K562 (cell line): ENCODE measurements around the gene KRT6C. TPM values are rescaled to one million over a fixed set of nuclear protein-coding genes. Genes with fewer than 3 reads are reported as not detected.

Source experiments
- ATAC-seq: fragments of 200-7000 bp; cut with Tn5 transposase; 3 replicates; pipeline ENCODE4 v1.9.1; 2020; ENCODE audit warnings: moderate library complexity
- BruUV-seq: library from RNA; stranded (reverse); fragments of 400-500 nt; replicated peaks from 2 replicates; lab custom pipeline; 2021; lab: Mats Ljungman, UMichigan
- CTCF ChIA-PET: fragments of 300-600 bp; formaldehyde crosslinking; extraction: SDS; loops from one replicate; lab custom pipeline; 2021; ENCODE audit warnings: low intra/inter-chr PET ratio; lab: Yijun Ruan, JAX
- POLR2A ChIA-PET: fragments of 300-600, 350-650 bp; sonication (Branson Sonifier 250); formaldehyde crosslinking; extraction: SDS; loops from one replicate; lab custom pipeline; 2021; ENCODE audit warnings: antibody characterized with exemption, inconsistent platforms; lab: Yijun Ruan, JAX
- DNase-seq, 4 experiments: peaks; one replicate each; pipeline versions ENCODE4 v3.0.0 to v3.0.0-alpha.2; 2011 to 2018; ENCODE audit warnings: low spot score in 3 of 4, mixed read lengths in 3 of 4; ENCODE audit errors: extremely low read depth in 1 of 4
- FAIRE-seq: peaks from 2 replicates; lab custom pipeline; 2011; peaks lifted over from hg19 to GRCh38; lab: Jason Lieb, UNC
- H2AFZ ChIP-seq: 2 replicates; pipeline ENCODE4 v1.6.0; 2011; ENCODE audit warnings: low read depth, low read length, control low read depth, inconsistent platforms
- H3K27ac ChIP-seq: fragments of 200-600 bp; 3 replicates; pipeline ENCODE4 v1.8.0; 2011; ENCODE audit warnings: low read depth, mild to moderate bottlenecking, control low read depth, inconsistent platforms, low read length, moderate library complexity, mixed read lengths; ENCODE audit errors: extremely low read depth
- H3K27me3 ChIP-seq, 2 experiments: fragments of 300-600 bp in 1 of 2; 2 replicates in 1 of 2; 3 replicates in 1 of 2; pipeline versions ENCODE4 v1.6.0 to v1.8.0; 2011; ENCODE audit warnings: inconsistent platforms in 2 of 2, low read length in 2 of 2, mild to moderate bottlenecking in 1 of 2, mixed read lengths in 1 of 2, moderate library complexity in 1 of 2; ENCODE audit not compliant: control insufficient read depth in 2 of 2, insufficient read depth in 2 of 2
- H3K36me3 ChIP-seq: fragments of 300-600 bp; 3 replicates; pipeline ENCODE4 v1.8.0; 2011; ENCODE audit warnings: mild to moderate bottlenecking, low read length, inconsistent platforms; ENCODE audit not compliant: control insufficient read depth, insufficient read depth
- H3K4me1 ChIP-seq, 2 experiments: fragments of 200-600 bp in 1 of 2; replicated peaks in 1 of 2; 2 replicates in 1 of 2; 3 replicates in 1 of 2; pipeline versions ENCODE4 v1.5.1 to v1.8.0; 2011; ENCODE audit warnings: inconsistent platforms in 2 of 2, low read length in 2 of 2, mild to moderate bottlenecking in 1 of 2, mixed read lengths in 1 of 2, moderate library complexity in 1 of 2; ENCODE audit not compliant: control insufficient read depth in 2 of 2, insufficient read depth in 2 of 2
- H3K4me2 ChIP-seq: 2 replicates; pipeline ENCODE4 v1.6.1; 2011; ENCODE audit warnings: low read length, control low read depth, inconsistent platforms, mixed read lengths; ENCODE audit not compliant: insufficient read depth
- H3K4me3 ChIP-seq: fragments of 200-600 bp; sonication (generic), shearing (Covaris generic); 2 replicates; pipeline ENCODE4 v1.5.1; 2016; ENCODE audit warnings: control low read depth, inconsistent platforms
- H3K79me2 ChIP-seq: fragments of 200-600 bp; 3 replicates; pipeline ENCODE4 v1.8.0; 2011; ENCODE audit warnings: low read length, inconsistent platforms; ENCODE audit not compliant: control insufficient read depth, insufficient read depth
- H3K9ac ChIP-seq, 2 experiments: 2 replicates each; pipeline versions ENCODE4 v1.6.0 to v1.6.1; 2011; ENCODE audit warnings: low read depth in 2 of 2, low read length in 2 of 2, control low read depth in 1 of 2, inconsistent platforms in 1 of 2, mild to moderate bottlenecking in 1 of 2, mixed read lengths in 1 of 2; ENCODE audit not compliant: insufficient read depth in 1 of 2
- H3K9me1 ChIP-seq: one replicate; pipeline ENCODE4 v1.6.0; 2011; ENCODE audit warnings: inconsistent platforms, mild to moderate bottlenecking, low read length, moderate library complexity; ENCODE audit not compliant: control insufficient read depth, insufficient read depth
- H3K9me3 ChIP-seq: replicated peaks from 2 replicates; pipeline ENCODE4 v1.5.1; 2011; ENCODE audit warnings: low read depth, low read length, inconsistent platforms; ENCODE audit not compliant: control insufficient read depth, insufficient read depth
- H4K20me1 ChIP-seq: replicated peaks from 2 replicates; pipeline ENCODE4 v1.6.1; 2011; ENCODE audit warnings: low read length, inconsistent platforms, mixed read lengths; ENCODE audit not compliant: control insufficient read depth, insufficient read depth
- FOXM1 ChIP-seq, 2 experiments: fragments of 450-650 bp in 1 of 2; sonication (generic) in 1 of 2; formaldehyde crosslinking in 1 of 2; IDR thresholded peaks; 2 replicates each; pipeline versions ENCODE4 v1.6.1 to v1.9.0; 2017 to 2022; ENCODE audit warnings: low read depth in 2 of 2, mild to moderate bottlenecking in 2 of 2, missing genetic modification reagents in 1 of 2, moderate library complexity in 1 of 2
- HNRNPUL1 ChIP-seq: fragments of 200-400 bp; formaldehyde crosslinking; IDR thresholded peaks from 2 replicates; pipeline ENCODE4 v1.6.1; 2017; ENCODE audit warnings: low read length
- MLLT1 ChIP-seq, 2 experiments: fragments of 450-650 bp; IDR thresholded peaks; 2 replicates each; pipeline ENCODE4 v1.6.1; 2016
- ZBTB34 ChIP-seq: fragments of 250-450 bp; sonication (Bioruptor Pico); IDR thresholded peaks from 2 replicates; pipeline ENCODE4 v1.8.0; 2021; ENCODE audit warnings: mild to moderate bottlenecking, moderate library complexity
- ZFP36 ChIP-seq: fragments of 150-350 bp; IDR thresholded peaks from 2 replicates; pipeline ENCODE4 v1.6.1; 2018; ENCODE audit warnings: low read length, low read depth; ENCODE audit not compliant: partially characterized antibody
- ZFPM2 ChIP-seq: fragments of 250-450 bp; sonication (Bioruptor Pico); IDR thresholded peaks from 2 replicates; pipeline ENCODE4 v1.5.1; 2022; ENCODE audit warnings: mild to moderate bottlenecking
- ZHX1 ChIP-seq: fragments of 150-350 bp; conservative IDR thresholded peaks from 2 replicates; pipeline ENCODE4 v1.6.1; 2014; ENCODE audit warnings: low read length
- WGBS: fragments of 100-300 bp; shearing (Covaris generic); methylation state at CpG from one replicate; pipeline ENCODE4 v1.1.6; 2016; ENCODE audit warnings: low coverage, mixed read lengths; ENCODE audit not compliant: insufficient coverage; ENCODE audit errors: missing lambda C conversion rate; 5-methylcytosine and 5-hydroxymethylcytosine counted together
- in situ Hi-C: fragments of 300-500 bp; cut with MboI; formaldehyde crosslinking; loops from 4 replicates; pipeline ENCODE4 v1.15.0; 2018; ENCODE audit warnings: inconsistent platforms, mixed read lengths
- intact Hi-C: fragments of 100-400 bp; cut with micrococcal nuclease; formaldehyde crosslinking; loops from 2 replicates; pipeline ENCODE4 v1.14.2; 2022
- polyA plus RNA-seq, 8 experiments: library from polyadenylated mRNA; depleted of rRNA in 4 of 8; stranded (reverse) in 5 of 8; unstranded in 3 of 8; fragments of >200 nt; fragmentation: Nextera tagmentation in 2 of 8; fragmentation: Illumina TruSeq in 1 of 8; extraction: Ambion mirVana in 2 of 8; extraction: Trizol in 1 of 8; gene quantifications; 2 replicates each; pipeline versions ENCODE4 v1.2.1 to v1.2.3, GENCODE V29; 2011 to 2014; ENCODE audit warnings: inconsistent platforms in 1 of 8, missing spikeins in 1 of 8
- total RNA-seq, 7 experiments: library from RNA; depleted of rRNA in 6 of 7; stranded (reverse); fragments of >200 nt in 6 of 7; fragmentation: Illumina TruSeq in 2 of 7; extraction: Trizol in 2 of 7; gene quantifications; 2 replicates each; pipeline versions ENCODE4 v1.2.1 to v1.2.3, GENCODE V29; 2011 to 2021; ENCODE audit warnings: low replicate concordance in 1 of 7

KRT6C gene
- total and polyA plus RNA-seq, 9 of the 15 experiments (the other 6 are each of a cell fraction or from before 2014, with no cell fraction given), result not detected

GRCh38 chr12:52436000-52436827, 37.4 kb downstream of the KRT6C start:
- no peak for FAIRE-seq

More at GRCh38 chr12:52436000-52436827, 37.4 kb downstream of the KRT6C start:
- intact Hi-C loops, result no loop called here
- Histone ChIP-seq H3K4me2 (no peak overlapping the region), H3K4me1 (no peaks in the 10 kb centered on the region), H4K20me1 (0 out of 2 replicates have a peak, but pooled peaks cover 2% of the 10 kb centered on the region), H3K9me1 (no peaks in the 10 kb centered on the region), H3K79me2 (no peaks in the 10 kb centered on the region), H3K27ac (no peak overlapping the region), H3K36me3 (no peaks in the 10 kb centered on the region), H2AFZ (no peak overlapping the region), H3K27me3 (peaks cover 15 to 51% of the 10 kb centered on the region in 2 experiments)
- no peak for DNase-seq
- ChIA-PET CTCF (no interaction called here), POLR2A (interaction anchor here (0.6 kb wide), 1 partner anchor 95 kb away, joined by 3 read pairs; no protein-coding TSS in a partner anchor)
- WGBS, result under 1% methylated on average over 9 of the region's 9 CpGs
- ATAC-seq, result no peak
- TF ChIP-seq ZHX1, result no peak
- no peak for TF ChIP-seq MLLT1 (IDR thresholded peaks at IDR 0.05)
- no peak for TF ChIP-seq HNRNPUL1
- no peak for TF ChIP-seq ZBTB34 (CRISPR knock-in tag)
- TF ChIP-seq ZFPM2 (CRISPR knock-in tag), result no peak
- TF ChIP-seq ZFP36, result no peak
- TF ChIP-seq FOXM1 (IDR thresholded peaks at IDR 0.05; ENCODE audit: low read depth), result no peak
- no peak for TF ChIP-seq FOXM1 (CRISPR knock-in tag; IDR thresholded peaks at IDR 0.05; ENCODE audit: low read depth)
- TF ChIP-seq, all 486 proteins: peak for 0
- Histone ChIP-seq H3K4me3 (no peak overlapping the region), H3K9ac (no peak overlapping the region), H3K9me3 (no peaks in the 10 kb centered on the region)
- no TSS peak for BruUV-seq
- in situ Hi-C loops, result no loop called here
